Omental fat pad (tissue), 4 donors: ENCODE results near the gene HIC1. TPM values are rescaled to one million over a fixed set of nuclear protein-coding genes. Genes with fewer than 3 reads are reported as not detected.

Experiments
- ATAC-seq: fragments of 150-250 bp; one replicate; pipeline ENCODE4 v1.9.1; 2016; ENCODE audit warnings: mild to moderate bottlenecking, moderate library complexity; ENCODE audit not compliant: low FRiP score
- DNase-seq: peaks from one replicate; pipeline ENCODE4 v3.0.0-alpha.2; 2019; ENCODE audit warnings: low spot score
- total RNA-seq, 4 donors: library from RNA; depleted of rRNA; stranded (reverse); fragments of >200 nt; gene quantifications; one replicate each; pipeline ENCODE4 v1.1.0, GENCODE V29; 2016
- TF ChIP-seq, protein P1 (sequence below), 3 donors: fragments of 450-650 bp; IDR thresholded peaks; one replicate each; pipeline ENCODE4 v1.5.1; 2016 to 2017; ENCODE audit warnings: antibody characterized with exemption in 3 of 3, mild to moderate bottlenecking in 3 of 3, moderate library complexity in 2 of 3

The HIC1 gene
- total RNA-seq, 4 donors from 2014 or later: 9.9 to 63.8 (median 37.3) TPM

DNA sequence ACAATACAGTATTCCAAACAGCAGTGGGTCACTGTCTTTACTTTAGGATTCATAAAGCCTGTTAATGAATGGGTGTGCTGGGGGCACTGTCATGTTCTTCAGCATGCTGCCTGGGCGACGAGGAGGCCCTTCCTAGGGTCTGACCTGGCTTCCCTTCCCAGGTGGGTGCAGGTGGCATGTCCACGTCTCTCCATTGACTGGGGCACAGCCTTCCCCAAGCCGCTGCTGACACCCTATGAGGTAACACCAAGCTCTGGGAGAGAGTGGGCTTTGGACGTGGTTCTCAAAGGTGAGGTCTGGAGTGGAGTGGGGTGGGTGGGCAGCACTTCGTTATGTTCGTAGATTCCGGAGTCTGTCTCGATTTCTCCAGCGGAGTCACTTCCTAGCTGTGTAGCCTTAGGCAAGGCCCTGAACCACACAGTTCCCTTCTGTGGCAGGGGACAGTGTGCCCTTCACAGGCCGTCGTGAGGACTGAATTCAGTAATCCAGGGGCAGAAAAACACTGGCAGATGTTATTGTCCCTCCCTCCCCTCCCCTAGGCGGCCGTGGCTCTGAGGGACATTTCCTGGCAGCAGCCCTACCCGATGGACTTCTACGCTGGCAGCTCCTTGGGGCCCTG is 13.9 kb upstream of the HIC1 start:
- ATAC-seq: no peak
- TF ChIP-seq, protein P1, sequence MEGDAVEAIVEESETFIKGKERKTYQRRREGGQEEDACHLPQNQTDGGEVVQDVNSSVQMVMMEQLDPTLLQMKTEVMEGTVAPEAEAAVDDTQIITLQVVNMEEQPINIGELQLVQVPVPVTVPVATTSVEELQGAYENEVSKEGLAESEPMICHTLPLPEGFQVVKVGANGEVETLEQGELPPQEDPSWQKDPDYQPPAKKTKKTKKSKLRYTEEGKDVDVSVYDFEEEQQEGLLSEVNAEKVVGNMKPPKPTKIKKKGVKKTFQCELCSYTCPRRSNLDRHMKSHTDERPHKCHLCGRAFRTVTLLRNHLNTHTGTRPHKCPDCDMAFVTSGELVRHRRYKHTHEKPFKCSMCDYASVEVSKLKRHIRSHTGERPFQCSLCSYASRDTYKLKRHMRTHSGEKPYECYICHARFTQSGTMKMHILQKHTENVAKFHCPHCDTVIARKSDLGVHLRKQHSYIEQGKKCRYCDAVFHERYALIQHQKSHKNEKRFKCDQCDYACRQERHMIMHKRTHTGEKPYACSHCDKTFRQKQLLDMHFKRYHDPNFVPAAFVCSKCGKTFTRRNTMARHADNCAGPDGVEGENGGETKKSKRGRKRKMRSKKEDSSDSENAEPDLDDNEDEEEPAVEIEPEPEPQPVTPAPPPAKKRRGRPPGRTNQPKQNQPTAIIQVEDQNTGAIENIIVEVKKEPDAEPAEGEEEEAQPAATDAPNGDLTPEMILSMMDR (IDR thresholded peaks at IDR 0.05): no peak
- DNase-seq: no peak

GRCh38 chr17:2041561-2042389 is 13.1 kb upstream of the HIC1 start, which contains the start of gene OVCA2:
Gene OVCA2, plus strand, starts transcription at chr17:2042022. Its CDS starts 26 bp downstream, at chr17:2042048.
- TF ChIP-seq, protein P1 (IDR thresholded peaks at IDR 0.05): no peak
- peak; percentile 80 for DNase-seq
- peak; percentile 71 for ATAC-seq

- TF ChIP-seq, protein P1 (IDR thresholded peaks at IDR 0.05): no peak
- no peak for DNase-seq
- peak; percentile 9 for ATAC-seq
Observed at GRCh38 chr17:2042390-2042847, 12.5 kb upstream of the HIC1 start.

GRCh38 chr17:2042933-2043332 is 12.0 kb upstream of the HIC1 start:
- TF ChIP-seq, protein P1 (IDR thresholded peaks at IDR 0.05): no peak
- ATAC-seq (peak; percentile 0), DNase-seq (no peak)

- TF ChIP-seq, protein P1 (IDR thresholded peaks at IDR 0.05): no peak
- DNase-seq: no peak
- no peak for ATAC-seq
Observed at GRCh38 chr17:2043785-2044184, 11.1 kb upstream of the HIC1 start.

- DNase-seq: no peak
- ATAC-seq: no peak
- TF ChIP-seq, protein P1 (IDR thresholded peaks at IDR 0.05): no peak
Observed at GRCh38 chr17:2044263-2044894, 10.5 kb upstream of the HIC1 start.
